Activated CD4-positive, alpha-beta memory T cell treated with anti-CD3 and anti-CD28 coated beads, Interleukin-2, amount 10 ng/mL, durations not matched to agents 7 days and 5 days (primary cell): Measurements from ENCODE around the gene ZNF469. TPM values are rescaled to one million over a fixed set of nuclear protein-coding genes. Genes with fewer than 3 reads are reported as not detected.

Experiments
- CTCF ChIA-PET: fragments of 350-600 bp; sonication (Branson Sonifier 250); formaldehyde crosslinking; loops from one replicate; lab custom pipeline; 2021; ENCODE audit warnings: antibody characterized with exemption, inconsistent platforms; lab: Charles Lee
- POLR2A ChIA-PET: fragments of 350-600 bp; sonication (Branson Sonifier 250); formaldehyde crosslinking; loops from one replicate; lab custom pipeline; 2021; ENCODE audit warnings: antibody characterized with exemption; lab: Charles Lee
- DNase-seq: peaks from one replicate; pipeline ENCODE4 v3.0.0-alpha.2; 2020
- H3K27ac Mint-ChIP-seq: one replicate; pipeline ENCODE4 v1.8.0; 2021; ENCODE audit warnings: mild to moderate bottlenecking, mixed read lengths
- H3K27me3 Mint-ChIP-seq: one replicate; pipeline ENCODE4 v1.8.0; 2021; ENCODE audit warnings: mixed read lengths
- H3K36me3 Mint-ChIP-seq: one replicate; pipeline ENCODE4 v1.8.0; 2021; ENCODE audit warnings: low read depth, mixed read lengths
- H3K4me1 Mint-ChIP-seq: one replicate; pipeline ENCODE4 v1.8.0; 2021; ENCODE audit warnings: mixed read lengths
- H3K4me3 Mint-ChIP-seq: one replicate; pipeline ENCODE4 v1.8.0; 2021; ENCODE audit warnings: mild to moderate bottlenecking, mixed read lengths
- H3K9me3 Mint-ChIP-seq: one replicate; pipeline ENCODE4 v1.8.0; 2021; ENCODE audit warnings: mixed read lengths
- total RNA-seq, 2 experiments: library from RNA; stranded (reverse); gene quantifications; one replicate each; pipeline ENCODE4 v1.2.3, GENCODE V29; 2021

Gene ZNF469
- total RNA-seq, 2 experiments from 2014 or later = 0.23 to 0.28 TPM

- ChIA-PET CTCF (no interaction called here), POLR2A (no interaction called here)
- DNase-seq = no peak
- H3K27me3 Mint-ChIP-seq = peaks cover 25% of the 10 kb centered on the region
- H3K27ac Mint-ChIP-seq = no peak overlapping the region
- H3K4me1 Mint-ChIP-seq = no peaks in the 10 kb centered on the region
- no peaks in the 10 kb centered on the region for H3K9me3 Mint-ChIP-seq
- H3K36me3 Mint-ChIP-seq = no peaks in the 10 kb centered on the region
- no peak overlapping the region for H3K4me3 Mint-ChIP-seq
Measured at GRCh38 chr16:88381820-88382451, 823 bp upstream of the ZNF469 start.

- DNase-seq = no peak
- Mint-ChIP-seq H3K27me3 (peaks cover 25% of the 10 kb centered on the region), H3K4me1 (no peaks in the 10 kb centered on the region), H3K9me3 (no peaks in the 10 kb centered on the region), H3K27ac (no peak overlapping the region), H3K36me3 (no peaks in the 10 kb centered on the region), H3K4me3 (no peak overlapping the region)
- ChIA-PET CTCF (no interaction called here), POLR2A (no interaction called here)
Measured at GRCh38 chr16:88383401-88384221, 852 bp downstream of the ZNF469 start.

GRCh38 chr16:88384222-88385111 is 1.7 kb downstream of the ZNF469 start:
- H3K4me3 Mint-ChIP-seq = no peak overlapping the region
- no peak overlapping the region for H3K27ac Mint-ChIP-seq
- ChIA-PET CTCF (no interaction called here), POLR2A (no interaction called here)
- peaks cover 25% of the 10 kb centered on the region for H3K27me3 Mint-ChIP-seq
- no peaks in the 10 kb centered on the region for H3K4me1 Mint-ChIP-seq
- no peak for DNase-seq
- no peaks in the 10 kb centered on the region for H3K36me3 Mint-ChIP-seq
- no peaks in the 10 kb centered on the region for H3K9me3 Mint-ChIP-seq

- no peak for DNase-seq
- Mint-ChIP-seq H3K4me1 (no peaks in the 10 kb centered on the region), H3K27ac (no peak overlapping the region), H3K4me3 (no peak overlapping the region), H3K9me3 (no peaks in the 10 kb centered on the region), H3K36me3 (no peaks in the 10 kb centered on the region), H3K27me3 (peaks cover 25% of the 10 kb centered on the region)
- POLR2A ChIA-PET = no interaction called here
- CTCF ChIA-PET = no interaction called here
Measured at GRCh38 chr16:88385112-88385594, 2.4 kb downstream of the ZNF469 start.

- Mint-ChIP-seq H3K27ac (no peak overlapping the region), H3K4me1 (no peaks in the 10 kb centered on the region), H3K27me3 (peaks cover 25% of the 10 kb centered on the region), H3K4me3 (no peak overlapping the region), H3K9me3 (no peaks in the 10 kb centered on the region), H3K36me3 (no peaks in the 10 kb centered on the region)
- ChIA-PET POLR2A (no interaction called here), CTCF (no interaction called here)
- DNase-seq = no peak
Measured at GRCh38 chr16:88385831-88386815, 3.4 kb downstream of the ZNF469 start.

GRCh38 chr16:88387180-88387765 is 4.5 kb downstream of the ZNF469 start:
- POLR2A ChIA-PET = no interaction called here
- CTCF ChIA-PET = no interaction called here
- Mint-ChIP-seq H3K4me1 (no peaks in the 10 kb centered on the region), H3K27ac (no peak overlapping the region), H3K9me3 (no peaks in the 10 kb centered on the region), H3K27me3 (peaks cover 23% of the 10 kb centered on the region), H3K36me3 (no peaks in the 10 kb centered on the region), H3K4me3 (no peak overlapping the region)
- no peak for DNase-seq

GRCh38 chr16:88387941-88388627 is 5.3 kb downstream of the ZNF469 start:
- Mint-ChIP-seq H3K27ac (no peak overlapping the region), H3K36me3 (no peaks in the 10 kb centered on the region), H3K27me3 (peaks cover 18% of the 10 kb centered on the region), H3K4me1 (no peaks in the 10 kb centered on the region), H3K9me3 (no peaks in the 10 kb centered on the region), H3K4me3 (no peak overlapping the region)
- POLR2A ChIA-PET = no interaction called here
- no peak for DNase-seq
- CTCF ChIA-PET = no interaction called here

GRCh38 chr16:88389191-88389590 is 6.4 kb downstream of the ZNF469 start:
- Mint-ChIP-seq H3K36me3 (no peaks in the 10 kb centered on the region), H3K9me3 (no peaks in the 10 kb centered on the region), H3K4me1 (no peaks in the 10 kb centered on the region), H3K27me3 (peaks cover 15% of the 10 kb centered on the region), H3K4me3 (no peak overlapping the region), H3K27ac (no peak overlapping the region)
- DNase-seq = no peak
- CTCF ChIA-PET = no interaction called here
- POLR2A ChIA-PET = no interaction called here

- CTCF ChIA-PET = no interaction called here
- no peaks in the 10 kb centered on the region for H3K36me3 Mint-ChIP-seq
- no peaks in the 10 kb centered on the region for H3K9me3 Mint-ChIP-seq
- POLR2A ChIA-PET = no interaction called here
- H3K4me1 Mint-ChIP-seq = no peaks in the 10 kb centered on the region
- H3K27me3 Mint-ChIP-seq = peaks cover 10% of the 10 kb centered on the region
- no peak overlapping the region for H3K4me3 Mint-ChIP-seq
- no peak overlapping the region for H3K27ac Mint-ChIP-seq
- DNase-seq = no peak
Measured at GRCh38 chr16:88389621-88390160, 6.9 kb downstream of the ZNF469 start.

GRCh38 chr16:88390265-88390664 is 7.5 kb downstream of the ZNF469 start:
- Mint-ChIP-seq H3K36me3 (no peaks in the 10 kb centered on the region), H3K27me3 (peaks cover 5% of the 10 kb centered on the region), H3K9me3 (no peaks in the 10 kb centered on the region), H3K4me1 (no peaks in the 10 kb centered on the region), H3K27ac (no peak overlapping the region), H3K4me3 (no peak overlapping the region)
- ChIA-PET POLR2A (no interaction called here), CTCF (no interaction called here)
- DNase-seq = no peak

GRCh38 chr16:88390735-88391134 is 8.0 kb downstream of the ZNF469 start:
- POLR2A ChIA-PET = no interaction called here
- Mint-ChIP-seq H3K4me1 (no peaks in the 10 kb centered on the region), H3K27ac (no peak overlapping the region), H3K4me3 (no peak overlapping the region), H3K36me3 (no peaks in the 10 kb centered on the region), H3K27me3 (peaks cover 4% of the 10 kb centered on the region), H3K9me3 (no peaks in the 10 kb centered on the region)
- CTCF ChIA-PET = no interaction called here
- DNase-seq = no peak
